Left forelimb (tissue), 1 donor: ENCODE measurements around the gene COLEC11.
"Not testable (repeated sequence)": the region's sequence is repeated elsewhere in the genome, so short reads cannot be mapped to it uniquely, and the experiment has no call there.

ENCODE experiments used
- DNase-seq: peaks from one replicate; pipeline ENCODE4 v3.0.0-alpha.2; 2018; ENCODE audit warnings: low spot score

Gene COLEC11

GRCh38 chr2:3654531-3655225 lies 59.8 kb downstream of the COLEC11 start:
- no peak for DNase-seq

DNA sequence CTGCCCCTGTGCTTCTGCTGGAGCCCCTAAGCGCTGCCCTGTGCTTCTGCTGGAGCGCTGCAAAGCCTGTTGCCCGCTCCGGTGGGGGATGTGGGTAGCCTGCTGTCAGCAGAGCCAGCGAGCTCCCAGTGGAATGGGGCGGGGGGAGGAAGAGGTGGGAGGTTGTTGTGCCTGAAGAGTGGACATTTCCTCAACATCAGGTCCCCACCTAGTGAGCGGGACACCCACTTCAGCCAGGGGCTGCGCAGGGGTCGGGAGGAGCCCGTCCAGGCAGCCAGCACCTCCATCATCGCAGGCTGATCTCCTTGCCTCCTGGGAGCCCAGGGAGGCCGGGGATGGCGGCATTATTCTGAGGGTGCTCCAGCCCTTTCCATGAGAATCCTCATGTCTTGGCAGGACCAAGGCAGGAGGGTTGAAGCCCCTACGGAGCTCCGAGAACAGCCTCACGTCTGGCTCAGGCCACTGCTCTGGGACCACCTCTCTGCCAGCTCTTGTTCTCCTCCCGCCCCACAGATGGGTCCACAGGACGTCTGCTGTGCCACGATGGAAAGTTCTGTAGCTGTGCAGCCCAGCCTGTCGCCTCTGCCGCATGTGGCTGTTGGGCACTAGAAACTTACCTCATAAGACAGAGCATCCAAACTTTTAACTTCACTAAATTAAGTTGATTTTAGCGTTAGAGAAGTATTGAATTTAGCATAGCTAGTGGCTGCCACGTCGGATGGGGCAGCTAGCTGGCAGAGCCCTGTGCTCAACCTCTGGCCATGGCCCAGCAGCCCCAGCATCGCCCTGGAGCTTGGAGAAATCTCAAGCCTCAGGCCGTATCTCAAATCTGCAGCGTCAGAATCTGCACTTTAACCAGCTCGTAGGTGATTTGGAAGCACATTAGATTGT lies 61.2 kb downstream of the COLEC11 start:
- DNase-seq: no peak

GRCh38 chr2:3656762-3657721 lies 62.1 kb downstream of the COLEC11 start:
- no peak for DNase-seq

DNA sequence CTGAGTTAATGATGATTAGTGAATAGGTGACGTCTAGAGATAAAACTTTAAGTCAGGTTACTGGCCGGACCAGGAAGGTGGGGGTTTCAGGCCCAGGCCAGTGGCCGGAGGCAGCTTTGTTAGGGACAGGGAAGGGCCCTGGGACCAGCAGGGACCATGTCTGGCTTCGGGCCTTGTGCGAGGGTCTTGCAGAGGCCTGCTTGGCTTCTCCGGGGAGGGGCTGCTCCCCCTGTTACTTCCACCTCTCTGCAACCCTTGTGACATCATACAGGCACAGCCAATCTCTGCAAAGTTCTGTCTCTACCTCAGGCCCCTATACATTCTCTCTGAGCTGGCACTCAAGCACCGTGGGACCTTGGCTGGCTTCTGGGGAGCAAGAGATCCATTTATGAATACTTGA lies 63.0 kb downstream of the COLEC11 start, which contains the start of gene ALLC:
Gene ALLC, plus strand, starts transcription at position 320 of the 400 bp plus-strand sequence. CDS start 12,958 bp downstream, outside the sequence.
- no peak for DNase-seq

- no peak for DNase-seq
Measured at GRCh38 chr2:3659447-3660432, 64.8 kb downstream of the COLEC11 start.

- DNase-seq: not testable (repeated sequence)
Measured at GRCh38 chr2:3660640-3661039, 65.7 kb downstream of the COLEC11 start.

GRCh38 chr2:3661149-3661660 lies 66.3 kb downstream of the COLEC11 start:
- DNase-seq: no peak

DNA sequence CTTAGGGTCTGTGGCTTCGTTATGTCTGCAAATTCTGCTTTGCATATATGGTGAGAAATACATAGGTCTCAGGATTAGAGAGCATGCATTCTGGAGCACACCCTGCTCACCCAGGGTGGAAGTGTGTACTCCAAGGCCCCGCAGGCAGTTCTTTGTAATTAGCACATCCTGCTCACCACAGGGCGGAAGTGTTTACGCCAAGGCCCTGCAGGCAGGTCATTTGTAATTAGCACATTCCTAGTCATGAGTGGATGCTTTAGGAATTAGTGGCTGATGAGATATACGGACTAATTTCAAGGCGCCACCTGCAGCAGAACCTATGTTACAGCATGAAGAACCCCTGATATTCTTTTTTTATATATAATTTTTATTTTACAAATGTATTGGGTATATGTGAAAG lies 67.3 kb downstream of the COLEC11 start:
- DNase-seq: peak; percentile 46

- DNase-seq: no peak
Measured at GRCh38 chr2:3664118-3664517, 69.2 kb downstream of the COLEC11 start.

DNA sequence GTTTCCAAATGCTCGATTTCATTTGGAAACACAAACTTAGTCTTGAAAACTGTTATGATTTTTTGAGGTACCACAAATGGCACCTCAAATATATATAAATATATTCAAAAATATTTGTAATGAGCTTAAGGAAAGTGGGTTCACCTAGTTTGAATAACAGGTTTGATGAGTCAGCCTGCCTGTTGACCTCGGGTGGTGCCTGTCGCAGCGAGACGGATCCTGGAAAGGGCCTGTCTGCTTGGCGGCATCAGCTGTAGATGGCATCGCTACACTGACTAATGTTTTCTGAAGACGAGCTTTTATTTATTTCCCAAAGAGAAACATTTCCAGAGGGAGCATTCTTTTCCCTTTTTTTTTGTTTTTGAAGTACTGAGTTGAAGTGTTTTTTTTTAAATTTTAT lies 70.0 kb downstream of the COLEC11 start:
- DNase-seq: no peak

DNA sequence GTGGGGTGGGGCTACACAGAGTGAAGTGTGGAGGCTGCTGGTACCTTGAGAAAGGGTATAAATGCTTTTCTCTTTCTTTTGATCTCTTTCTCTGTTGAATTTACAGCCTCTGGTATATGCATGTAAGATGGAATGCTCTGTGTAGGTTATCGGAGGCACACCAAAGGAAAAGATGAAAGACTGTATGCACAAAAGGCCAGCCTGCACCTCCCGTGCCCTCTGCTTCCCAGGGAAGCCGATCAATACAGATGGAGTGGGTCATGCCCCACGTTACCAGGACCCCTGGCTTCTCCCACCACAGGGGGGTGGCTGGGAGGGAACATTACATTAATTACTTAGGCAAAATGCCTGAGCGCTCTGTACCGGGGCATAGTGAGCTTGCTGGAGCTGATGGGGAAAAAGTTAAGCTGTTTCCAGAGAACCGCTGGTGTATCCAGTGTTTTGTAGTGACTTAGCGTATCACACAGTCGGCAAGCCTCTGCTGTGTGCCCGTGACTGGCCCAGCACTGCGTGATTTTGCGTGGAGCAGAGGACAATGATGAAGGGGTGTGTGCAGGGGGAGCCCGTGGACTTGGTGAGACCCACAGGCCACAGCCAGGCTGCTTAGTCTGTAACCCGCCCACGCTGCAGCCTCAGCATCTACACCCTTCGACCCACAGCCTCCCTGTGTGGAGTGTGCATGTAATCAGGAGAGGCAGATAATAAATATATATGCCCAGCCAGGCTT lies 71.1 kb downstream of the COLEC11 start:
- DNase-seq: peak; percentile 38

DNA sequence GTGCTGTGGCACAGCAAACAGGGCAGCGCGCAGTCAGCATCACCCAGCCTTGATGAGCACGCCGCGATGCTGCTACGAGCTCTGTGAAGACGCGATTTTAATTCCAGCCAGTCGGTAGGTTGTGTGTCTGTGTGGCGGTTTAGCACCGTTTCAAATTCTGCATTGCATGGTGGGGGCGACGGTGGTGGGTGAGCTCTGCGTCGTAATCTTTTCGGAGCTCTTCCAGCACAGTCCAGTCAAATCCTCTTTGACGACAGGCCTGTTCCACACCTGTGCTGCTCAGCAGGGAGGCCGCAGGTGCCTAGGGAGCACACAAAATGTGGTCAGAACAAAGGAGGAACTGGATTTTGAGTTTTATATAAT lies 71.7 kb downstream of the COLEC11 start:
- DNase-seq: peak; percentile 15

GRCh38 chr2:3667151-3667631 lies 72.3 kb downstream of the COLEC11 start:
- peak; percentile 22 for DNase-seq

DNA sequence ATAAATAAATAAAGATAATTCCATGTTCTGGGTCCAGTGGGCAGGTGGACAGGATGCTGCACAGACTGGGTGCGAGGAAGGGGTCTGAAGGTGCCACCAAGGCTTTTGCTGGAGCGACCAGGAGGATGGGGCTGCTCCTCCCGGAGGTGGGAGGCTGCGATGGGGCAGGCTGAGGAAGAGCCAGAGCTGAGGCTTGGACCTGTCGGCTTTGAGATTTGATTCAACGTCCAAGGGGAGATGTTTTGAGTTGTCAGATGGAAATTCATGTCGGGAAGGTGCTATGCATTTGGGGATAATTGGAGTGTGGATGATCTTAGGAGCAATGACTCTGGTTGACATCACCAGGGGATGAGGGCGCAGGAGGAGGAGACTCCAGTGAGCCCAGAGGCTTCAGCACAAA lies 74.7 kb downstream of the COLEC11 start:
- peak; percentile 54 for DNase-seq

DNA sequence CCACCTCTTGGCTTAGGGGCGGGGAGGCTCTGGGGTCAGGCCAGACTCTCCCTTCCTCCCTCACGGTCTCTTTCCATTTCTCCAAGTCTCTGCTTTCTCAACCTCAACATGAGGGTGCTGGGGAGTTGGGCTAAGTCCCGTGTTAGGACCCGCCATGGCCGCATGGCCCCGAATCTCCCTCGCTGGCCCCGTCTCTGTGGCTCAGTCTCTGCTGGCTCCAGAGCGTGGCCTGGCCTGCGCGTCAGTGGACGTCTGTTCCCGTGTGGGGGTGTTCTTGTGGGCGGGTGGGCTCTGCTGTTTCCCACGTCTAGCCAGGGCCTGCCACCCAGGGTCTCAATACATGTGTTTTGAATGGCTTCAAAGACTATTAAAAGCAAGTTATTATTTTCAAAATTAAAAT lies 75.5 kb downstream of the COLEC11 start:
- DNase-seq: peak; percentile 18

DNA sequence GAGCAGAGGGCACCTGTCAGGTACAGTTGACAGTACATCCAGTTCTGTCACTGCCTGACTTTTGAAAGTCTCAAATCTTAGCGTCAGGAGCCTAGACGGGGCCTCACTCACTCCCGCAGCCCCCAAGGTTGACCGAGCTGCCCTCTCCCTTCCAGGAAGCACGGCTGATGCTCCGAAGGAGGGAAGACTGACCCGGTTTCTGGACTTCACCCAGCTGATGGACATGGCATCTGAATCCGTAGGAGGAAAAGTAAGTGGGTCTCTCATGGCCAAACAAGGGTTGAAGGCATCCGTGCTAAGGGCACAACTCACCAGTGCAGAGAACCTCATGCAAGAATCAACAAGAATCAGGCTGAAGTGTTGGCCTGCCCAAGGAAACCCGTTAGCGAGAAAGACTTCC lies 76.0 kb downstream of the COLEC11 start:
- peak; percentile 34 for DNase-seq

- DNase-seq: no peak
Measured at GRCh38 chr2:3672861-3673678, 78.2 kb downstream of the COLEC11 start.

DNA sequence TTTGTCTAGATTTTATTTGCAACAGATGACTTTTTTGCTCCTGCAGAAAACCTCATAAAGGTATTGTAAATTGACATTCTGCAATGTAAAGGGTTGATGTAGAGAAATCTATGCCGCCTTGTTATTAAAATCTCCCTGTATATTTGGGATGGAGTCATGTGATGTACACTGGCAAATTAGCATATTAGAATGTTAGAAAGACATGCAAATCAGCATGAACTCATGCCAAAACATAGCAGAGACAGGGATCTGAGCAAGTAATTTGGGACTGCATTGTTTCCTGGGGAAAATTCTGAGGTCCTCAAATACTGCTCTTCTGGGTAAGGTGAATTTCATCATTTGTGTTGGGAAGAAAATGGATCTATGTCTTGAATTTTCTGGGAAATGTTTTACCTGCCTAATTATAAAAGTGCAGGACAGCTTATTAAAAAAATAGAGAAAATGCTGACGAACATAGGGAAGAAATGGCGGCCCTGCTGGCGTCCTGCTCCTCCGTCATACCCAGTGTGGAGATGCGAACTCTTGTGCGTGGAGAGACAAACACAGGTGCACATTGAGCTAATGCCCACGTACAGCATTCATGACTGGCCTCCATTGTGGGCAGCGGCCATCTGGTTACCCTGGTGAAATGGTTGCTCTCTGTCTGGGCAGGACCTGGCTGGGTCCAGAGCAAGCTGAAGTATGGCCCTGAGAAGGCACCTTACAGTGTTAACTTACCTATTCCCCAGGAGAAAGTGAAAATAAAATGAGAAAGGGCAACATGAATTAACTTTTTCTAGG lies 79.3 kb downstream of the COLEC11 start:
- no peak for DNase-seq
